Mammary epithelial cell (primary cell): ENCODE results near the gene TMEM141.

Experiments
- EZH2 ChIP-seq: IDR thresholded peaks from 2 replicates; pipeline ENCODE4 v1.6.1; 2012; ENCODE audit warnings: low read length, inconsistent platforms, borderline replicate concordance
- TF ChIP-seq, protein P1 (sequence below), 2 donors: IDR thresholded peaks in 1 of 2; conservative IDR thresholded peaks in 1 of 2; 2 replicates each; pipeline ENCODE4 v1.5.1; 2011 to 2012; ENCODE audit warnings: inconsistent platforms in 2 of 2, low read length in 2 of 2, mild to moderate bottlenecking in 2 of 2, control low read depth in 1 of 2, low read depth in 1 of 2; ENCODE audit not compliant: insufficient read depth in 1 of 2; ENCODE audit errors: extremely low read depth in 1 of 2

DNA sequence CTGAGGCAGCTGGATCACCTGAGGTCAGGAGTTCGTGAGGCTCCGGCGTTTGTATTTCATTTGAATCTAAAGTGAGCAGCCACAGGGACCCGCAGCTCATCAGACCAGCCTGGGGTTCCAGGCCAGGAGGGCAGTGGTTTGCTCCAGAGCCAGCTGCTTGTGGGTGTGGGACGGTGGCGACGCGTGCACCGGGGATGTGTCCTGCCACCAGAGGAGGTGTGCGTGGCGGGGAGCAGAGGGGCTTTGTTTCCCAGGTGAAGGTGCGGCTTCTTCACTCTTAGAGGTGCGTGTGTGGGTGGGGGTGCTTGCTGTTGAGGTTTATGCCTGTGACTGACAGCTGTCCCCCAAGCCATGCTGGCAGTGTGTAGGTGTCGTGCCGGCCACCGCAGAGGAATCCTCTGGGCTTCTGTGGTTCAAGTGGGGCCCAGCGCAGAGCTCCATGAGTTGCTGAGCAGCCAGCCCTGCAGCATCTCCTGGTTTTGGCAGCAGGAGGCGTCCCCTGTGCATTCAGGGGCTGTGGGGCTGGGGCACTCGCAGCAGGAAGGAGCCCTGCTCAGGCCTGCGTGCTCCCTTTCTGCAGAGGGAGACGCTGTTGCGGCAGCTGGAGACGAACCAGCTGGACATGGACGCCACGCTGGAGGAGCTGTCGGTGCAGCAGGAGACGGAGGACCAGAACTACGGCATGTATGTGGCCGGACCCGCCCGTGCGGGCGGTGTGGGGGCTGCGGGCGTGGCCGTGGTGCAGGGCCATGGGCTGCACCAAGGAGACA is 44.2 kb downstream of the TMEM141 start:
- TF ChIP-seq, protein P1, sequence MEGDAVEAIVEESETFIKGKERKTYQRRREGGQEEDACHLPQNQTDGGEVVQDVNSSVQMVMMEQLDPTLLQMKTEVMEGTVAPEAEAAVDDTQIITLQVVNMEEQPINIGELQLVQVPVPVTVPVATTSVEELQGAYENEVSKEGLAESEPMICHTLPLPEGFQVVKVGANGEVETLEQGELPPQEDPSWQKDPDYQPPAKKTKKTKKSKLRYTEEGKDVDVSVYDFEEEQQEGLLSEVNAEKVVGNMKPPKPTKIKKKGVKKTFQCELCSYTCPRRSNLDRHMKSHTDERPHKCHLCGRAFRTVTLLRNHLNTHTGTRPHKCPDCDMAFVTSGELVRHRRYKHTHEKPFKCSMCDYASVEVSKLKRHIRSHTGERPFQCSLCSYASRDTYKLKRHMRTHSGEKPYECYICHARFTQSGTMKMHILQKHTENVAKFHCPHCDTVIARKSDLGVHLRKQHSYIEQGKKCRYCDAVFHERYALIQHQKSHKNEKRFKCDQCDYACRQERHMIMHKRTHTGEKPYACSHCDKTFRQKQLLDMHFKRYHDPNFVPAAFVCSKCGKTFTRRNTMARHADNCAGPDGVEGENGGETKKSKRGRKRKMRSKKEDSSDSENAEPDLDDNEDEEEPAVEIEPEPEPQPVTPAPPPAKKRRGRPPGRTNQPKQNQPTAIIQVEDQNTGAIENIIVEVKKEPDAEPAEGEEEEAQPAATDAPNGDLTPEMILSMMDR (conservative IDR thresholded peaks at IDR 0.05 in 1 of 2, IDR thresholded peaks at IDR 0.05 in 1 of 2; ENCODE audit: extremely low read depth in 1 of 2, insufficient read depth in 1 of 2, low read depth in 1 of 2, low read length in 2 of 2) = no peak
- TF ChIP-seq EZH2 = no peak
